Astrocyte (in vitro differentiated cells and primary cell): Measurements from ENCODE around the gene HMGCR. TPM values are rescaled to one million over a fixed set of nuclear protein-coding genes. Genes with fewer than 3 reads are reported as not detected.
A peak's percentile ranks its signal among the peaks of the same experiment; 100 is the strongest.

Experiments used
- DNase-seq: peaks from one replicate; pipeline ENCODE4 v3.0.0-alpha.2; 2010; ENCODE audit warnings: low read depth
- FAIRE-seq: peaks from 2 replicates; lab custom pipeline; 2011; peaks lifted over from hg19 to GRCh38; lab: Jason Lieb, UNC
- H2AFZ ChIP-seq: 2 replicates; pipeline ENCODE4 v1.6.0; 2012; ENCODE audit warnings: low read depth, low read length, inconsistent platforms
- H3K27ac ChIP-seq: 2 replicates; pipeline ENCODE4 v1.5.1; 2011; ENCODE audit warnings: low read depth, low read length, inconsistent platforms
- H3K27me3 ChIP-seq: 2 replicates; pipeline ENCODE4 v1.6.0; 2011; ENCODE audit warnings: low read length, inconsistent platforms; ENCODE audit not compliant: insufficient read depth
- H3K36me3 ChIP-seq: 2 replicates; pipeline ENCODE4 v1.5.1; 2011; ENCODE audit warnings: low read length, inconsistent platforms; ENCODE audit not compliant: insufficient read depth
- H3K4me1 ChIP-seq: 2 replicates; pipeline ENCODE4 v1.5.1; 2011; ENCODE audit warnings: low read length, inconsistent platforms; ENCODE audit not compliant: insufficient read depth
- H3K4me2 ChIP-seq: 2 replicates; pipeline ENCODE4 v1.6.0; 2012; ENCODE audit warnings: low read length, inconsistent platforms
- H3K4me3 ChIP-seq: 2 replicates; pipeline ENCODE4 v1.5.1; 2011; ENCODE audit warnings: low read depth, mild to moderate bottlenecking, low read length, inconsistent platforms; ENCODE audit not compliant: insufficient read depth
- H3K79me2 ChIP-seq: 2 replicates; pipeline ENCODE4 v1.6.0; 2012; ENCODE audit warnings: mild to moderate bottlenecking, low read length, inconsistent platforms; ENCODE audit not compliant: insufficient read depth
- H3K9ac ChIP-seq: 2 replicates; pipeline ENCODE4 v1.6.0; 2012; ENCODE audit warnings: mild to moderate bottlenecking, low read length, inconsistent platforms
- H3K9me3 ChIP-seq: 2 replicates; pipeline ENCODE4 v1.5.1; 2012; ENCODE audit warnings: low read depth, mild to moderate bottlenecking, low read length, inconsistent platforms; ENCODE audit not compliant: insufficient read depth
- H4K20me1 ChIP-seq: 2 replicates; pipeline ENCODE4 v1.6.0; 2012; ENCODE audit warnings: low read length, inconsistent platforms; ENCODE audit not compliant: insufficient read depth
- H3K27ac Mint-ChIP-seq: one replicate; pipeline ENCODE4 v1.8.0; 2021; ENCODE audit warnings: mild to moderate bottlenecking, mixed read lengths; ENCODE audit not compliant: unreplicated experiment
- H3K27me3 Mint-ChIP-seq: one replicate; pipeline ENCODE4 v1.8.0; 2021; ENCODE audit warnings: low read depth, mixed read lengths; ENCODE audit not compliant: unreplicated experiment
- H3K36me3 Mint-ChIP-seq: one replicate; pipeline ENCODE4 v1.8.0; 2021; ENCODE audit warnings: low read depth, mixed read lengths; ENCODE audit not compliant: unreplicated experiment
- H3K4me1 Mint-ChIP-seq: one replicate; pipeline ENCODE4 v1.8.0; 2021; ENCODE audit warnings: low read depth, mixed read lengths; ENCODE audit not compliant: unreplicated experiment
- H3K4me3 Mint-ChIP-seq: one replicate; pipeline ENCODE4 v1.8.0; 2021; ENCODE audit warnings: mild to moderate bottlenecking, moderate library complexity, mixed read lengths; ENCODE audit not compliant: unreplicated experiment
- H3K9me3 Mint-ChIP-seq: one replicate; pipeline ENCODE4 v1.8.0; 2021; ENCODE audit warnings: mild to moderate bottlenecking, mixed read lengths; ENCODE audit not compliant: unreplicated experiment
- EZH2 ChIP-seq: IDR thresholded peaks from 2 replicates; pipeline ENCODE4 v1.6.1; 2012; ENCODE audit warnings: mild to moderate bottlenecking, low read length, inconsistent platforms; ENCODE audit not compliant: insufficient read depth
- total RNA-seq: library from RNA; stranded (reverse); gene quantifications from 2 replicates; pipeline ENCODE4 v1.2.1, GENCODE V29; 2021
- TF ChIP-seq, protein P1 (sequence below): IDR thresholded peaks from 2 replicates; pipeline ENCODE4 v1.5.1; 2011; ENCODE audit warnings: low read depth, mild to moderate bottlenecking, inconsistent platforms, low read length, moderate library complexity; ENCODE audit not compliant: insufficient read depth

Gene HMGCR
- total RNA-seq, 1 donor from 2014 or later: 114 TPM

DNA sequence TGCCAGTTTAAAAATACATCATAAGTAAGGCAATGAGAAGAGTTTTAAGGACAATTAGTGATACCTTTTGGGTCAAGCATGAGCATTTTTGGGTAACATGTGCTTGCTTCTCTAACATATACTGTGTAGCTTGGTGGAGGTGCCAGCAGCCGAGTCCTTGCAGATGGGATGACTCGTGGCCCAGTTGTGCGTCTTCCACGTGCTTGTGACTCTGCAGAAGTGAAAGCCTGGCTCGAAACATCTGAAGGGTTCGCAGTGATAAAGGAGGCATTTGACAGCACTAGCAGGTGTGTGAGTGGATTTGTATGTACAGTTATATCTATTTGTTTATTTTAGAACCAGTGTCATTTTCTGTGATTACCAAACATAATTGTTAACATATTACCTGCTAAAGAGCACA is 18.2 kb downstream of the HMGCR start:
- Mint-ChIP-seq H3K4me1 (peaks cover 8% of the 10 kb centered on the region), H3K4me3 (no peak overlapping the region), H3K27me3 (no peaks in the 10 kb centered on the region), H3K36me3 (peaks cover 6% of the 10 kb centered on the region), H3K9me3 (no peaks in the 10 kb centered on the region), H3K27ac (peak overlapping the region; percentile 47)
- H3K4me3 ChIP-seq: no peak overlapping the region
- H3K27ac ChIP-seq: no peak overlapping the region
- H3K4me2 ChIP-seq: no peak overlapping the region
- no peak overlapping the region for H2AFZ ChIP-seq
- H3K4me1 ChIP-seq: no peaks in the 10 kb centered on the region
- no peak for FAIRE-seq
- peaks cover 9% of the 10 kb centered on the region for H4K20me1 ChIP-seq
- DNase-seq: no peak
- no peaks in the 10 kb centered on the region for H3K79me2 ChIP-seq
- peaks cover 78% of the 10 kb centered on the region for H3K36me3 ChIP-seq
- TF ChIP-seq, protein P1, sequence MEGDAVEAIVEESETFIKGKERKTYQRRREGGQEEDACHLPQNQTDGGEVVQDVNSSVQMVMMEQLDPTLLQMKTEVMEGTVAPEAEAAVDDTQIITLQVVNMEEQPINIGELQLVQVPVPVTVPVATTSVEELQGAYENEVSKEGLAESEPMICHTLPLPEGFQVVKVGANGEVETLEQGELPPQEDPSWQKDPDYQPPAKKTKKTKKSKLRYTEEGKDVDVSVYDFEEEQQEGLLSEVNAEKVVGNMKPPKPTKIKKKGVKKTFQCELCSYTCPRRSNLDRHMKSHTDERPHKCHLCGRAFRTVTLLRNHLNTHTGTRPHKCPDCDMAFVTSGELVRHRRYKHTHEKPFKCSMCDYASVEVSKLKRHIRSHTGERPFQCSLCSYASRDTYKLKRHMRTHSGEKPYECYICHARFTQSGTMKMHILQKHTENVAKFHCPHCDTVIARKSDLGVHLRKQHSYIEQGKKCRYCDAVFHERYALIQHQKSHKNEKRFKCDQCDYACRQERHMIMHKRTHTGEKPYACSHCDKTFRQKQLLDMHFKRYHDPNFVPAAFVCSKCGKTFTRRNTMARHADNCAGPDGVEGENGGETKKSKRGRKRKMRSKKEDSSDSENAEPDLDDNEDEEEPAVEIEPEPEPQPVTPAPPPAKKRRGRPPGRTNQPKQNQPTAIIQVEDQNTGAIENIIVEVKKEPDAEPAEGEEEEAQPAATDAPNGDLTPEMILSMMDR: no peak
- no peak for TF ChIP-seq EZH2
- no peaks in the 10 kb centered on the region for H3K27me3 ChIP-seq
- H3K9ac ChIP-seq: no peak overlapping the region
- no peaks in the 10 kb centered on the region for H3K9me3 ChIP-seq

DNA sequence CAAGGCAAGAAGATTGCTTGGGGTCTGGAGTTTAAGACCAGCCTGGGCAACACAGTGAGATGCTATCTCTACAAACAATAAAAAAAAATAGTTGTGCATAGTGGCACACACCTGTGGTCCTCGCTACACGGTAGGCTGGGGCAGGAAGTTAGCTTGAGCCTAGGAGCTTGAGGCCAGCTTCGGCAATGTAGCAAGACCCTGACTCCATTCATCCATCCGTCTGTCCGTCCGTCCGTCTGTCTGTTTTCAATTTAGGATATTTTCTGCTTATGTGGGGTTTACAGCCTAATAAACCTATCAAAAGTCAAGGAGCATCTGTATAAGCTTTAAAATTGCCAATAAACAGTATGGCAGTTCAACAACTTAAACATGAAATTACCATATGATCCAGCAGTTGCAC is 19.7 kb downstream of the HMGCR start:
- FAIRE-seq: no peak
- H3K27ac Mint-ChIP-seq: no peak overlapping the region
- no peaks in the 10 kb centered on the region for H3K27me3 ChIP-seq
- H3K27me3 Mint-ChIP-seq: no peaks in the 10 kb centered on the region
- H3K27ac ChIP-seq: no peak overlapping the region
- H3K4me1 ChIP-seq: no peaks in the 10 kb centered on the region
- no peaks in the 10 kb centered on the region for H3K79me2 ChIP-seq
- TF ChIP-seq, protein P1: no peak
- TF ChIP-seq EZH2: no peak
- H3K9ac ChIP-seq: no peak overlapping the region
- peaks cover 9% of the 10 kb centered on the region for H4K20me1 ChIP-seq
- peaks cover 8% of the 10 kb centered on the region for H3K36me3 Mint-ChIP-seq
- no peak for DNase-seq
- H2AFZ ChIP-seq: no peak overlapping the region
- no peak overlapping the region for H3K4me2 ChIP-seq
- H3K4me1 Mint-ChIP-seq: peaks cover 8% of the 10 kb centered on the region
- H3K9me3 ChIP-seq: no peaks in the 10 kb centered on the region
- no peak overlapping the region for H3K4me3 Mint-ChIP-seq
- H3K9me3 Mint-ChIP-seq: no peaks in the 10 kb centered on the region
- H3K4me3 ChIP-seq: no peak overlapping the region
- H3K36me3 ChIP-seq: peaks cover 79% of the 10 kb centered on the region

DNA sequence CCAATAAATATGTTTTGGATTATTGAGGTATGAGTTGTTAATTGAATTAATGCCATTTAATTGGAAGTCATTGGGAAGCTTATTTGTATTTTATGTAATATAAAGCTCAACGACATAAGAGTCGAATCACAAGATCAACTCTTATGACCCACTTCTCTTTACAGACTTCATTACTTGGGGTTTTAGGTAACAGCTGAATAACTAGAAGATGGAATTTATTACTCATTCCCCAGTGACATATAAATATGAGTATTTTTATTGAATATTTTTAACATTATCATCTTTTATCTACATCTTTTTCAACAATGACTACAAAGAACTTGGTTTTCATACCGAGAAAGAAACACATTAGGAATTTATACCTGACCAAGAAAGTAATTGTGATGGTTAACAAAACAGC is 21.1 kb downstream of the HMGCR start:
- DNase-seq (no peak), FAIRE-seq (no peak)
- TF ChIP-seq, protein P1: no peak
- no peak for TF ChIP-seq EZH2
- Histone ChIP-seq H3K36me3 (peaks cover 77% of the 10 kb centered on the region), H4K20me1 (peaks cover 9% of the 10 kb centered on the region), H3K79me2 (no peaks in the 10 kb centered on the region), H3K4me2 (no peak overlapping the region), H3K27me3 (no peaks in the 10 kb centered on the region), H3K4me1 (no peaks in the 10 kb centered on the region), H3K4me3 (no peak overlapping the region), H3K27ac (no peak overlapping the region), H3K9ac (no peak overlapping the region), H3K9me3 (no peaks in the 10 kb centered on the region), H2AFZ (no peak overlapping the region)
- Mint-ChIP-seq H3K4me3 (no peak overlapping the region), H3K36me3 (peaks cover 7% of the 10 kb centered on the region), H3K27me3 (no peaks in the 10 kb centered on the region), H3K27ac (no peak overlapping the region), H3K9me3 (no peaks in the 10 kb centered on the region), H3K4me1 (peaks cover 8% of the 10 kb centered on the region)
